A673 (cell line): ENCODE data around the gene DNAJC3.

Source experiments
- CTCF ChIP-seq: fragments of 300-800, 200-600 bp; sonication (generic); conservative IDR thresholded peaks from 2 replicates; pipeline ENCODE4 v1.5.1; 2017; ENCODE audit warnings: low read depth, mild to moderate bottlenecking, antibody characterized with exemption, low read length, moderate library complexity, mixed read lengths
- EZH2 ChIP-seq: fragments of 200-600 bp; sonication (generic); IDR thresholded peaks from 2 replicates; pipeline ENCODE4 v1.6.1; 2017; ENCODE audit warnings: borderline replicate concordance, low read depth, mild to moderate bottlenecking, mixed read lengths, antibody characterized with exemption, low read length; ENCODE audit not compliant: poor library complexity, severe bottlenecking

GRCh38 chr13:95784900-95785290 is 108.0 kb downstream of the DNAJC3 start:
- TF ChIP-seq CTCF (no peak), EZH2 (no peak)
